Measurements from ENCODE around the gene NHLRC1. TPM values are rescaled to one million over a fixed set of nuclear protein-coding genes. Genes with fewer than 3 reads are reported as not detected.
A peak's percentile ranks its signal among the peaks of the same experiment; 100 is the strongest.
"Not testable (repeated sequence)": the region's sequence is repeated elsewhere in the genome, so short reads cannot be mapped to it uniquely, and the experiment has no call there.

The NHLRC1 gene
- total and polyA plus RNA-seq, 7 experiments from 2014 or later = 0.39 to 1.9 (median 1.1) TPM

- ATAC-seq (no peak), DNase-seq (no peak)
- no peak overlapping the region for H3K27ac ChIP-seq (ENCODE audit: low read depth, low read length)
- H3K36me3 ChIP-seq (ENCODE audit: control insufficient read depth in 2 of 3, insufficient read depth in 3 of 3, low read length in 3 of 3) = peaks cover 0 to 7% (median 0%) of the 10 kb centered on the region in 3 experiments
- H3K27ac Mint-ChIP-seq = peak overlapping the region in 1 of 9 donors; percentile 1
- peaks cover 0 to 7% (median 0%) of the 10 kb centered on the region in 5 donors for H3K27me3 Mint-ChIP-seq
- ChIA-PET POLR2A (no interaction called here), CTCF (no interaction called here)
- H3K4me1 ChIP-seq (ENCODE audit: control insufficient read depth in 2 of 2, insufficient read depth in 2 of 2, low read length in 2 of 2) = peaks cover 8 to 17% of the 10 kb centered on the region in 2 donors
- peaks cover 0 to 20% (median 8%) of the 10 kb centered on the region in 5 donors for H3K36me3 Mint-ChIP-seq
- H3K4me1 Mint-ChIP-seq = peaks cover 24 to 32% (median 25%) of the 10 kb centered on the region in 7 donors
- H3K9me3 ChIP-seq (ENCODE audit: control insufficient read depth in 2 of 3, low read length in 3 of 3) = no peaks in the 10 kb centered on the region
- no peak overlapping the region for H3K4me3 ChIP-seq (ENCODE audit: low read length)
- H3K9me3 Mint-ChIP-seq = no peaks in the 10 kb centered on the region
- peak overlapping the region in 2 of 10 donors; percentile 24 to 99 for H3K4me3 Mint-ChIP-seq
- H3K27me3 ChIP-seq (ENCODE audit: control insufficient read depth in 2 of 2, insufficient read depth in 2 of 2, low read length in 2 of 2) = no peaks in the 10 kb centered on the region
- intact Hi-C loops (cut with micrococcal nuclease) = no loop called here
Measured at GRCh38 chr6:18153311-18153703, 30.8 kb upstream of the NHLRC1 start.

DNA sequence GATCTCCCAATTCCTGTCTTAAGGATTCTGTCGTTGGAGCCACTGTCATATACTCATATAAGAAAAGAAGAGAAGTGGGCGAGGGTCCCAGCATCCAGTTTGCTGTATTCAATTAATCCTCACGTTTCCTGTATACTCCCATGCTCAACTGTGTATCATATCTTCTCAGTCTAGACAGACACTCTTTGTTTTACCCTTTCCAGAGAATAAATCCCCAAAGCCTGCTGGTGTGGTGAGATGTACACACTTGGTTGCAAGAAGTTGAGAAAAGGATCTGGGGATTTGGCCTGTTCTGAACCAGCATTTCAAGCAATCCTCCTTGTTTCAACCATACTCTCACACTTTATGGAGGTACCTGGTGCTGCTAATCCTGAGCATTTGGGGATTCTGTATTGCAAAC is 29.3 kb upstream of the NHLRC1 start:
- no peak for ATAC-seq
- no peak overlapping the region for H3K4me3 Mint-ChIP-seq
- Histone ChIP-seq H3K27ac (ENCODE audit: low read depth, low read length) (no peak overlapping the region), H3K36me3 (ENCODE audit: control insufficient read depth in 2 of 3, insufficient read depth in 3 of 3, low read length in 3 of 3) (peaks cover 0 to 12% (median 0%) of the 10 kb centered on the region in 3 experiments), H3K4me3 (ENCODE audit: low read length) (no peak overlapping the region), H3K4me1 (ENCODE audit: control insufficient read depth in 2 of 2, insufficient read depth in 2 of 2, low read length in 2 of 2) (peaks cover 8 to 17% of the 10 kb centered on the region in 2 donors), H3K27me3 (ENCODE audit: control insufficient read depth in 2 of 2, insufficient read depth in 2 of 2, low read length in 2 of 2) (no peaks in the 10 kb centered on the region), H3K9me3 (ENCODE audit: control insufficient read depth in 2 of 3, low read length in 3 of 3) (no peaks in the 10 kb centered on the region)
- H3K4me1 Mint-ChIP-seq = peaks cover 22 to 32% (median 25%) of the 10 kb centered on the region in 7 donors
- POLR2A ChIA-PET = no interaction called here
- CTCF ChIA-PET = no interaction called here
- no peak for DNase-seq
- H3K9me3 Mint-ChIP-seq = no peaks in the 10 kb centered on the region
- peaks cover 0 to 7% (median 0%) of the 10 kb centered on the region in 5 donors for H3K27me3 Mint-ChIP-seq
- H3K27ac Mint-ChIP-seq = no peak overlapping the region
- intact Hi-C loops (cut with micrococcal nuclease) = no loop called here
- peaks cover 0 to 31% (median 21%) of the 10 kb centered on the region in 5 donors for H3K36me3 Mint-ChIP-seq

GRCh38 chr6:18151391-18151790 is 28.9 kb upstream of the NHLRC1 start:
- POLR2A ChIA-PET; H3K4me3 ChIP-seq (ENCODE audit: low read length); H3K4me3 Mint-ChIP-seq; intact Hi-C loops (cut with micrococcal nuclease); H3K9me3 Mint-ChIP-seq; H3K27me3 Mint-ChIP-seq; ATAC-seq; H3K27me3 ChIP-seq (ENCODE audit: control insufficient read depth in 2 of 2, insufficient read depth in 2 of 2, low read length in 2 of 2); H3K27ac Mint-ChIP-seq; DNase-seq; H3K9me3 ChIP-seq (ENCODE audit: control insufficient read depth in 2 of 3, low read length in 3 of 3); H3K27ac ChIP-seq (ENCODE audit: low read depth, low read length): not testable (repeated sequence)
- CTCF ChIA-PET = interaction anchor here (0.7 kb wide), 1 partner anchor 234 kb away, joined by 3 read pairs; no protein-coding TSS in a partner anchor
- H3K36me3 ChIP-seq (ENCODE audit: control insufficient read depth in 2 of 3, insufficient read depth in 3 of 3, low read length in 3 of 3) = peaks cover 0 to 12% (median 0%) of the 10 kb centered on the region in 3 experiments
- Mint-ChIP-seq H3K36me3 (peaks cover 0 to 31% (median 21%) of the 10 kb centered on the region in 5 donors), H3K4me1 (peaks cover 20 to 31% (median 24%) of the 10 kb centered on the region in 7 donors)
- H3K4me1 ChIP-seq (ENCODE audit: control insufficient read depth in 2 of 2, insufficient read depth in 2 of 2, low read length in 2 of 2) = peaks cover 4 to 17% of the 10 kb centered on the region in 2 donors

- Histone ChIP-seq H3K27me3 (ENCODE audit: control insufficient read depth in 2 of 2, insufficient read depth in 2 of 2, low read length in 2 of 2) (no peaks in the 10 kb centered on the region), H3K9me3 (ENCODE audit: control insufficient read depth in 2 of 3, low read length in 3 of 3) (no peaks in the 10 kb centered on the region), H3K4me3 (ENCODE audit: low read length) (no peak overlapping the region), H3K36me3 (ENCODE audit: control insufficient read depth in 2 of 3, insufficient read depth in 3 of 3, low read length in 3 of 3) (peaks cover 0 to 6% (median 0%) of the 10 kb centered on the region in 3 experiments), H3K4me1 (ENCODE audit: control insufficient read depth in 2 of 2, insufficient read depth in 2 of 2, low read length in 2 of 2) (peaks cover 0 to 5% of the 10 kb centered on the region in 2 donors), H3K27ac (ENCODE audit: low read depth, low read length) (no peak overlapping the region)
- no peak overlapping the region for H3K4me3 Mint-ChIP-seq
- H3K36me3 Mint-ChIP-seq = peaks cover 0 to 36% (median 21%) of the 10 kb centered on the region in 5 donors
- H3K27ac Mint-ChIP-seq = no peak overlapping the region
- no peaks in the 10 kb centered on the region for H3K9me3 Mint-ChIP-seq
- H3K27me3 Mint-ChIP-seq = peaks cover 0 to 5% (median 0%) of the 10 kb centered on the region in 5 donors
- ATAC-seq = no peak
- intact Hi-C loops (cut with micrococcal nuclease) = no loop called here
- ChIA-PET CTCF (no interaction called here), POLR2A (no interaction called here)
- no peak for DNase-seq
- peaks cover 6 to 12% (median 9%) of the 10 kb centered on the region in 7 donors for H3K4me1 Mint-ChIP-seq
Measured at GRCh38 chr6:18148304-18149025, 26.0 kb upstream of the NHLRC1 start.

DNA sequence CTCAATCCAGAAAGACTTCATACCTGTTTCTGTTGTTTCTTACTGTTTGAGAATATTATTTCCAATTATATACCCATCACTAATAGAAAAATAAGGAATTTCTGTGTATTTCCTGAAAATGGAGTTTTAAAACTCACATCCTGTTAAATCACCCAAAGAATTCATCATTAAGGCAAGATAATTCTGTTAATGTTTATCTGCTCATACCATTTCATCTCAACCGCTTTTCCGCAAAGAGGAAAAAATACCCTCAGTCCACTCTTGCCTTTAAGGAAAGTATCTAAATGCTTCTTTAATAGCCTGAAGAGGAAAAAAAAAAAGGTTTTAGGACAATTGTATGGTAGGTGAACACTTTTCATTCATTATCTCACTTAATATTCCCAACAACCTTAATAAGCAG is 25.1 kb upstream of the NHLRC1 start:
- ATAC-seq (no peak), DNase-seq (no peak)
- no peak overlapping the region for H3K27ac Mint-ChIP-seq
- peaks cover 5 to 44% (median 27%) of the 10 kb centered on the region in 5 donors for H3K36me3 Mint-ChIP-seq
- intact Hi-C loops (cut with micrococcal nuclease) = no loop called here
- no peaks in the 10 kb centered on the region for H3K9me3 Mint-ChIP-seq
- no peaks in the 10 kb centered on the region for H3K27me3 Mint-ChIP-seq
- POLR2A ChIA-PET = no interaction called here
- H3K27ac ChIP-seq (ENCODE audit: low read depth, low read length) = no peak overlapping the region
- H3K36me3 ChIP-seq (ENCODE audit: control insufficient read depth in 2 of 3, insufficient read depth in 3 of 3, low read length in 3 of 3) = peaks cover 0 to 14% (median 0%) of the 10 kb centered on the region in 3 experiments
- no peaks in the 10 kb centered on the region for H3K9me3 ChIP-seq (ENCODE audit: control insufficient read depth in 2 of 3, low read length in 3 of 3)
- CTCF ChIA-PET = interaction anchor here (0.5 kb wide), 1 partner anchor 17 kb away, joined by 4 read pairs; no protein-coding TSS in a partner anchor
- no peak overlapping the region for H3K4me3 Mint-ChIP-seq
- peaks cover under 1 to 4% (median 3%) of the 10 kb centered on the region in 7 donors for H3K4me1 Mint-ChIP-seq
- H3K27me3 ChIP-seq (ENCODE audit: control insufficient read depth in 2 of 2, insufficient read depth in 2 of 2, low read length in 2 of 2) = no peaks in the 10 kb centered on the region
- H3K4me1 ChIP-seq (ENCODE audit: control insufficient read depth in 2 of 2, insufficient read depth in 2 of 2, low read length in 2 of 2) = no peaks in the 10 kb centered on the region
- no peak overlapping the region for H3K4me3 ChIP-seq (ENCODE audit: low read length)

DNA sequence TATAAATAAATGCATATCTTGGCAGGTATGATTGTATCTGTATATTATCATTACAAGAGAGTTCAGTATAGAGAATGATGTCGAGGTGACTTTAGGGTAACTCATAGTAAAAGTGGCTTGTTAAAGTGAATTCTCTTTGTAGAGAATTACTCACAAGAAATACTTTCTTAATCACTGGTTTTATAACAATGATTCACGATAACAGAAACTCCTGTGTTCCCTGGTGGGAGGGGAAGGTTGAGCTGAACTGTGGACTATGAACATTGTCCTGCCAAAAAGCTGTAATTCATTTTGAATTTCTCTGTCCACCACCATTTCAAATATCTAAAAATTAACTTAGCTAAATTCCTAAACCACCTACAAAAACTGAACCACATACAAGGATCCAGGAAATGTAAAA is 24.7 kb upstream of the NHLRC1 start:
- DNase-seq (no peak), ATAC-seq (no peak)
- Histone ChIP-seq H3K36me3 (ENCODE audit: control insufficient read depth in 2 of 3, insufficient read depth in 3 of 3, low read length in 3 of 3) (peaks cover 0 to 19% (median 0%) of the 10 kb centered on the region in 3 experiments), H3K4me1 (ENCODE audit: control insufficient read depth in 2 of 2, insufficient read depth in 2 of 2, low read length in 2 of 2) (no peaks in the 10 kb centered on the region), H3K9me3 (ENCODE audit: control insufficient read depth in 2 of 3, low read length in 3 of 3) (no peaks in the 10 kb centered on the region), H3K4me3 (ENCODE audit: low read length) (no peak overlapping the region), H3K27me3 (ENCODE audit: control insufficient read depth in 2 of 2, insufficient read depth in 2 of 2, low read length in 2 of 2) (no peaks in the 10 kb centered on the region), H3K27ac (ENCODE audit: low read depth, low read length) (no peak overlapping the region)
- peaks cover 0 to 2% (median 0%) of the 10 kb centered on the region in 7 donors for H3K4me1 Mint-ChIP-seq
- intact Hi-C loops (cut with micrococcal nuclease) = no loop called here
- H3K27me3 Mint-ChIP-seq = no peaks in the 10 kb centered on the region
- POLR2A ChIA-PET = no interaction called here
- H3K36me3 Mint-ChIP-seq = peaks cover 7 to 49% (median 32%) of the 10 kb centered on the region in 5 donors
- no peak overlapping the region for H3K27ac Mint-ChIP-seq
- H3K4me3 Mint-ChIP-seq = no peak overlapping the region
- CTCF ChIA-PET = interaction anchor here (0.5 kb wide), 1 partner anchor 18 kb away, joined by 4 read pairs; no protein-coding TSS in a partner anchor
- H3K9me3 Mint-ChIP-seq = no peaks in the 10 kb centered on the region

DNA sequence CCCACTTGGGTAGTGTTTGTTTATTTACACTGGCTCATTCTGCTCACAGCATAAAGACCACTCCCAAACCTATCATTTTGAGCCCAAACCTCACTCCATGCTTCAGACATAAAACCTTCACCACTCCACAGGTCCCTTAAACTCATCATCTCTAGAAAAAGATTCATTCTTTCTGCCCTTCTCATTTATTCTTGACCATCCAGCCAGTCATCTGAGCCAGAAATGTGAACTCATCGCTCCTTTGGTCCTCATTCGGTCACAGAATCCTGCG is 20.0 kb upstream of the NHLRC1 start:
- no peak for ATAC-seq
- peaks cover 0 to 1% (median 0%) of the 10 kb centered on the region in 7 donors for H3K4me1 Mint-ChIP-seq
- ChIA-PET CTCF (interaction anchor here (0.7 kb wide), 1 partner anchor 1371 kb away, joined by 3 read pairs; no protein-coding TSS in a partner anchor), POLR2A (no interaction called here)
- no peak overlapping the region for H3K27ac Mint-ChIP-seq
- H3K36me3 ChIP-seq (ENCODE audit: control insufficient read depth in 2 of 3, insufficient read depth in 3 of 3, low read length in 3 of 3) = peaks cover 0 to 55% (median 8%) of the 10 kb centered on the region in 3 experiments
- H3K4me1 ChIP-seq (ENCODE audit: control insufficient read depth in 2 of 2, insufficient read depth in 2 of 2, low read length in 2 of 2) = no peaks in the 10 kb centered on the region
- no peaks in the 10 kb centered on the region for H3K9me3 ChIP-seq (ENCODE audit: control insufficient read depth in 2 of 3, low read length in 3 of 3)
- no peaks in the 10 kb centered on the region for H3K27me3 ChIP-seq (ENCODE audit: control insufficient read depth in 2 of 2, insufficient read depth in 2 of 2, low read length in 2 of 2)
- H3K27ac ChIP-seq (ENCODE audit: low read depth, low read length) = no peak overlapping the region
- H3K36me3 Mint-ChIP-seq = peaks cover 8 to 60% (median 39%) of the 10 kb centered on the region in 5 donors
- intact Hi-C loops (cut with micrococcal nuclease) = no loop called here
- no peak overlapping the region for H3K4me3 Mint-ChIP-seq
- no peak overlapping the region for H3K4me3 ChIP-seq (ENCODE audit: low read length)
- H3K27me3 Mint-ChIP-seq = no peaks in the 10 kb centered on the region
- no peaks in the 10 kb centered on the region for H3K9me3 Mint-ChIP-seq
- no peak for DNase-seq
